Motor neuron (in vitro differentiated cells): Measurements from ENCODE around the gene ZBTB7C. TPM values are rescaled to one million over a fixed set of nuclear protein-coding genes. Genes with fewer than 3 reads are reported as not detected.

ENCODE experiments used
- ATAC-seq, 8 experiments: fragments of 200-7000 bp; cut with Tn5 transposase; replicated peaks in 6 of 8; 2 replicates each; pipeline ENCODE4 v1.8.0; 2021; ENCODE audit warnings: mild to moderate bottlenecking in 8 of 8, moderate library complexity in 8 of 8
- H3K27ac ChIP-seq, 2 donors: fragments of 250-450 bp; sonication (Bioruptor Pico); 2 replicates each; pipeline ENCODE4 v1.9.0; 2021; ENCODE audit warnings: antibody characterized with exemption in 2 of 2, mild to moderate bottlenecking in 2 of 2, moderate library complexity in 1 of 2
- H3K4me1 ChIP-seq, 2 donors: fragments of 250-450 bp; sonication (Bioruptor Pico); replicated peaks in 1 of 2; 2 replicates each; pipeline ENCODE4 v1.6.1; 2021; ENCODE audit warnings: antibody characterized with exemption in 2 of 2, mild to moderate bottlenecking in 2 of 2, moderate library complexity in 1 of 2
- H3K4me3 ChIP-seq, 5 donors: fragments of 250-450 bp; sonication (Bioruptor Pico); 2 replicates each; pipeline ENCODE4 v1.9.0; 2021; ENCODE audit warnings: antibody characterized with exemption in 5 of 5, mild to moderate bottlenecking in 5 of 5, moderate library complexity in 4 of 5
- WGBS, 10 experiments: fragments of 450-650 bp; shearing (Covaris generic); methylation state at CpG; one replicate each; pipeline ENCODE4 v1.0.0; 2022; 5-methylcytosine and 5-hydroxymethylcytosine counted together
- in situ Hi-C, 9 experiments: fragments of 400-800 bp; cut with MboI; loops; one replicate each; pipeline ENCODE4 v1.15.0; 2021; ENCODE audit warnings: low sequenced_read_pairs in 9 of 9, low pct_unique_long_range_greater_than_20kb in 2 of 9; ENCODE audit not compliant: unreplicated experiment in 9 of 9
- total RNA-seq, 8 experiments: library from RNA; unstranded; fragments of 300-600 nt; gene quantifications; 2 replicates each; pipeline versions ENCODE4 v1.2.3 to v1.2.4, GENCODE V29; 2022

ZBTB7C gene
- total RNA-seq, 8 experiments from 2014 or later = 0.36 to 11.2 (median 3.8) TPM

DNA sequence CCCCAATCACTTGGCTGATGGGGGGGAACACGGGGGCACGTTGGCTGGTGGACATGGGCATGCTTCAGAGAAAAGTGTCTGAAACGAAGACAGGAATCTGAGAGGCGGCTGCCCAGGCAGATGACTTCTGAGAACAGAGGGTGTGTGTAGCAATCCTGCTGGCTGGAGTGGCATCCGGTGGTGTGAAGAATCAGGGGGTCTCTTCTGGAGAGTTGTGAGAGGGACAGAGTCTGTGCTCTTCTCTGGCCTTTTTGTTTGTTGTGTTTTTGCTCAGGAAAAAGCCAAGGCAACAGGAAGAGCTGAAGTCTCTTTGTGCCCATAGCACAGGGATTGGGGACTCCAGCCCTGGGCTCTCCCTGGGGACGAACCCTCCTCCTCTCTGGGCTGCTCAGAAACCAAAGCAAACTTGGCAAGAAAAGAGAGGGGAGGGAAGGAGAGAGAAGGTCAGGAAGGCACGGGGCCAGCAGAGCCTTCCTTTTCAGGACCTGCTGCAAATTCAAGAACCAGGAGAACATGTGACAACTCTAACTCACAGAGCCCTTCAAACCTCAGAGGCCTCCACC, 381.7 kb downstream of the ZBTB7C start:
- WGBS, 10 experiments = 0 to 77% (median 36%) methylated on average over 1 to 7 of the region's 7 CpGs; no CpG with 5 or more reads in 1 of the 10 experiments
- Histone ChIP-seq H3K4me1 (peaks cover 31 to 35% of the 10 kb centered on the region in 2 donors), H3K4me3 (no peak overlapping the region), H3K27ac (no peak overlapping the region)
- ATAC-seq = peak in 3 of 8 experiments; percentile 1 to 38 (median 2)
- in situ Hi-C loops = loop anchor here in 3 of 9 experiments (10.0 to 25.0 kb wide), 4 partner anchors 185 to 417 kb away; no protein-coding TSS in a partner anchor

DNA sequence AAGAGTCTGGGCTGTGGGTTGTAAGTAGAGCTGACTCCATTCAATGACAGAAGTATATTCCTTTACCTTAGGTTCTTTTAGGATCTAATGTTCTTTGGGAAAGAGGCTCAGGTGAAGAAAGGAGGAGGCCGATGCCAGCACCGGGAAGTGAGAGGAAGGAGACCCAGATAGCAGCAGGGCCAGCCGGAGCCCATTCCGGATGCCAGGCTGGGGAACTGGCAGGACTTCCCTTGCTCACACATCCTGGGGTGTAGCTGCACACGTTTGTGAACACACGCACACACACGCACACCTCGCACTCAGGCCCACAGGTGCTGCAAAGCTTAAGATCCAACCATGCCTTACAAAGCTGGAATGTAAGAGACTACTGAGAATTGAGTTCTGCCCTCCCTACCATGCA, 383.0 kb downstream of the ZBTB7C start:
- H3K27ac ChIP-seq = no peak overlapping the region
- H3K4me3 ChIP-seq = no peak overlapping the region
- peaks cover 37 to 40% of the 10 kb centered on the region in 2 donors for H3K4me1 ChIP-seq
- ATAC-seq = no peak
- in situ Hi-C loops = loop anchor here in 3 of 9 experiments (10.0 to 25.0 kb wide), 4 partner anchors 186 to 419 kb away; no protein-coding TSS in a partner anchor
- 83 to 100% (median 93%) methylated on average over 1 to 6 of the region's 8 CpGs; no CpG with 5 or more reads in 6 of the 10 experiments for WGBS, 10 experiments

DNA sequence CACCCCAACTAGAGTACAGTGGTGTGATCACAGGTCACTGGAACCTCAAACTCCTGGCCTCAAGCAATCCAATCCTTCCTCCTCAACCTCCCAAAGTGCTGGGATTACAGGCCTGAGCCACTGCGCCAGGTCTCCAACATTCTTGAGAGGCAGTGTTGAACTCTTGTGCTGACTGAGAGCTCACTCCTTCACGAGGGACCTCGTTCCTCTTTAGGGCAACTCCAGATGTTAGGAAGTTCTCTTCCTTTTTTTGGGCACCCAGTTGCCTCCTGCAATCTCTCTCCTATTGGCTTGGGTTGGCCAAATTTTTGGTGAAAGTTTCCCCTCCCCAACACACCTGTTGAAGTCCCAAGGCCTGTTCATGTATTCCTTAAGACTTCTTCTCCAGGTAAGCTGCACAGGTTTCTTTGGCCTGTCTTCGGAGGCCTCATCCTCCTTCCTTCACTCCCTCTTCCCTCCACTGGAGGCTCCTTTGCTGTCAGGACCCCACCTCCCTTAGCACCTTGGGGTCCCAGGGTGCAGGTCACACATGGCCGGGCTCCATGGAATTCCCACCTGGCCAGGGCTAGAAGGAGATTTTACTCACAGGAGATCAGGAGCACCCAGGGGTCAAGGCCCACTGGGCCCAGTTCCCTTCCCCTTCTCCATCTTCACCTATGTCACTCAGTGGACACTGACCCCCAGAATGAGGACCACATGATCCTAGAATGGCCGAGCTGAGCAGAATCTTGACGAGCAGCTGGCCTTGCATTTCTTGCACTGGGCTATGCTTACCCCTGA, 384.1 kb downstream of the ZBTB7C start:
- no peak for ATAC-seq
- 50 to 100% (median 88%) methylated on average over 1 to 5 of the region's 7 CpGs; no CpG with 5 or more reads in 3 of the 10 experiments for WGBS, 10 experiments
- Histone ChIP-seq H3K4me1 (peaks cover 35 to 37% of the 10 kb centered on the region in 2 donors), H3K4me3 (no peak overlapping the region), H3K27ac (no peak overlapping the region)
- in situ Hi-C loops = loop anchor here in 3 of 9 experiments (10.0 to 25.0 kb wide), 5 partner anchors 187 to 420 kb away; no protein-coding TSS in a partner anchor

DNA sequence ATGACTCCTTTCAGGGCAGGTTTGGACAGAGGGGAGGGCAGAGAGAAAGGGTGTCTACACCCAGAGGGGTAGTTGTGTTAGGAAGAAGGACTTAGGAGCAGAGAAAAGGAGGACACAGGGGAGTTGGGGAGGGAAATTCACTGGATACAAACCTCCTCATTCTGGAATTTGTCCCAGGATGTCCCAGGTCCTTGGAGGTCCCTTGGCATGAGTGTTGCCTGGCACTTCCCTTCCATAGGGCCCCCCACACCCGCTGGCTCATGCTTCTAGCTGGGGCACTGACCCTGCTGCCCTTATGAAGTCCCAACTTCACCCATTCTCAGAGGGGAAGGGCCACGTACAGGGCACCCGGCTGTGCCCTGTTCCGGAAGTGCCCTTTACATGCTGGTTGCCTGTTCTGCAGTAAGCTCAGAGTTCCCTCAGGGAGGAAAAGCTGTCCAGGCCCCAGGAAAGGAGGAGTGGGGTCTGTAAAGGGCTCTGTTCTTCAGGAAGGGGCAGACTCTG, 385.1 kb downstream of the ZBTB7C start:
- no peak for ATAC-seq
- WGBS, 10 experiments = 40 to 100% (median 100%) methylated on average over 1 to 3 of the region's 4 CpGs; no CpG with 5 or more reads in 7 of the 10 experiments
- Histone ChIP-seq H3K4me1 (peaks cover 35 to 37% of the 10 kb centered on the region in 2 donors), H3K4me3 (no peak overlapping the region), H3K27ac (peak overlapping the region; percentile 89 to 92)
- in situ Hi-C loops = loop anchor here in 3 of 9 experiments (10.0 to 25.0 kb wide), 3 partner anchors 249 to 421 kb away; no protein-coding TSS in a partner anchor

DNA sequence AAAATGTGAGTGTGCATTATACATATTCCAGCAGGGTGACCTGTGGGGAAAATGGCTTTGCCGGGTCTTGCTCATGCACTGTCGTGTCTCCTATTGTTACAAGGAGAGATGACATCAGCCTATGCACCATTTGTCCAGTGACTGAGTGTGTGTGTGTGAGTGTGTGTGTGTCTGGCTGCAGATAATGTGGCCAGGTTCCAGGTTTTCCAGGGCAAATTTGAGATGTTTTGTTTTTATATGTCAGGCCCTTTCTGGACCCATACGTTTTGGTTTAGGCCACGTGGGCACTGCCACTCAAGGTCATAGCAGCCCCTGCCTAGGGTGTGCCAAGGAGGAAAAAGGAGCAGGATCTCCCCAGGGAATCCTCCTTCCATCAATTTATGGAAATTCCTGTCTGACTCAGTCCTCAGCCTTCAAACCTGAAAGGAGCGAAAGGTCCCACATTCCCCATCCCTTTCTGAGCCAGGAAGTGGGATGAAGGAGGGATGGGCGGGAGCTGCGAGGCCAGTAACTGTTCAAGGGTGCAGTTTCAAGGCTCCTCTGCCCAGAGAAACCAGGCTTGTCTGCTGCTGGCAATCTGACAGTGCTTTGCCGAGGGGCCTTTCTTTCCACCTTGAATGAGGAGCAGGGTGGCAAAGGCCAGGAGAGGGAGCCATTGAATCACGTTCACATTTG, 385.7 kb downstream of the ZBTB7C start:
- 4 to 40% (median 30%) methylated on average over 2 to 6 of the region's 9 CpGs; no CpG with 5 or more reads in 3 of the 10 experiments for WGBS, 10 experiments
- in situ Hi-C loops = loop anchor here in 3 of 9 experiments (10.0 to 25.0 kb wide), 3 partner anchors 249 to 421 kb away; no protein-coding TSS in a partner anchor
- peak overlapping the region; percentile 89 to 92 for H3K27ac ChIP-seq
- no peak overlapping the region for H3K4me3 ChIP-seq
- peaks cover 35 to 37% of the 10 kb centered on the region in 2 donors for H3K4me1 ChIP-seq
- peak; percentile 43 to 87 (median 80) for ATAC-seq

DNA sequence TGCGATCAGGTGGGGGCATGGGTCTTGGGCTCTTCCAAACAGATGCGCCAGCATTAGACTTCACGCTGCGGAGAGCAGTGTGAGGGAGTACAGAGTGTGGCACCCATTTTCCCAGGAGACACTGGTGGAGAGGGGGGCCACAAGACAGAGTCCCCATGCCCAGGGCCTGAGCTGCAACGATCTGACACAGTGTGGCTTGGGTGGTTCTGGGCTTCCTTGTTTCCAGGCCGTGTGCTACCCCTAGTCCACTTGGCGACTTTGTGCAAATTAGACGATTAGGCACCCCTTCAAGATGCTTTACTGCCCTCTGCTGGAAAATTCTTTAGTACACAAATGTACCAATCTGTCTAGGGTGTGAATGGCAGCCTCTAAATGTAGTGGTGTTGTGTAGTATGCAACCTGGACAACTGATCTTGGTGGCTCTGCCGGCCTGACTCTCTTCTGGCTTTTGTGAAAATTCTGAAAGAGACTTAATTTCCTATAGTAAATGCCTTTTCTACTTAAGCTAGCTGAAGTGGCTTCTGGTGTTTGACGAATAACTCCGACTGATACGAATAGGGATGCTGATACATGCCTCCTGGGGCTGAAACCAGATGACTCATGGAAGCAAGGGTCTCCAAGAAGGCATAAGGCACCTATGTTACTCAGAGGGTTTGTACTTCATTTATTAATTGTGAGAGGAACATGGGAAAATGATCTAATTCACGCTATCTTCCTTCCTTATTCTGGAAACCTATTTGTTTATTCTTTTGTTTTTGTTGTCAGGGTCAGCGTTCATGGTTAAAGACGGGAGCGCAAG, 386.5 kb downstream of the ZBTB7C start:
- in situ Hi-C loops = loop anchor here in 3 of 9 experiments (10.0 to 25.0 kb wide), 3 partner anchors 248 to 422 kb away; no protein-coding TSS in a partner anchor
- no peak overlapping the region for H3K4me3 ChIP-seq
- H3K27ac ChIP-seq = peak overlapping the region; percentile 89 to 92
- peaks cover 35% of the 10 kb centered on the region in 2 donors for H3K4me1 ChIP-seq
- 30 to 86% (median 61%) methylated on average over 2 to 13 of the region's 16 CpGs for WGBS, 10 experiments
- ATAC-seq = peak; percentile 31 to 88 (median 58)

DNA sequence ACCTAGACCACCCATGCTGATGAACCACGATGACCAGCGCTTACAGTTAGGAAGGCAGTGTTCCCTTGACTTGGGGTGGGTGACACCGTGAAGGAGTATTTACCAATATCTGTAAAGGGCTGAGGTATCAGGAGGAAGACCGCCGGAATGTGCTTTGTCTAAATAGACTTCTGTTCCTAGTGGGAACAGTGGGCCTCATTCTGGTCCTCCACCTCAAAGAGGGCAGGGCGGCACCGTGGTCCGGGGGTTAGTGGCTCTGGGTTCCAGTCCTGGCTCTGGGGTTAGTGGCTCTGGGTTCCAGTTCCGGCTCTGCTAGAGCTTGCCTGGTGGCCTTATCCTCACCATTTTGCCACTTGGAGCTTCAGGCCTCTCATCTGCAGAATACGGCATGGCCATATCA, 387.2 kb downstream of the ZBTB7C start:
- in situ Hi-C loops = loop anchor here in 3 of 9 experiments (10.0 to 25.0 kb wide), 3 partner anchors 247 to 423 kb away; no protein-coding TSS in a partner anchor
- WGBS, 10 experiments = 40 to 97% (median 80%) methylated on average over 1 to 9 of the region's 10 CpGs; no CpG with 5 or more reads in 5 of the 10 experiments

DNA sequence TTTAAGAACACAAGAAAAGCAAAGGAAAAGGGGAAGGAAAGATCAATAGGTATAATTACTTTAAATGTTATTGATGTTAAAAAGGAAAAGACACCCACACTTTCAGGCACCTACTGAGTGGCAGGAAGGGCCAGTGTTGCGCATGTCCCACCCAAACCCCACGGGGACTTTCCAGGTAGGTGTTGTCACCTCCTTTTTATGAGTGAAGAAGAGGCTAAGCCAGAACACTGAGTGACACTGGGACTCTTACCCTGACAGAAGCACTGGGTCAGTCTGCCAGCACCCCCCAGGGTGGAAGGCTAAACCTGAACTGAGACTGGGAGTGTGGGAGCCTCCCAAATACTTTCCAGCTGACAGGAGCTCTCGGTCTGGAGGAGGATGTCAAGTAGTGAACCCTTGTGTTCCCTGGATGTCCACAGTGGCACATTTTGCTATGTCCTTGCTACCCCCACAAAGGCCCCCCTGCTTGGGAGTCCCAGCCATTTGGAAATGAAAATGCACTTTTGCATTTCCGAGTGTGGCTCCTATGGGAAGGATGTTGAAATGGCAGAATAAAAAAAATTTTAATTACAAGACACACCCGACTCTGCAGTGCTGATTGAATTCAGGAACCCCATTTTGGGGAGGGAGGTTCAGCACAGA, 387.8 kb downstream of the ZBTB7C start:
- H3K4me1 ChIP-seq = peaks cover 29 to 31% of the 10 kb centered on the region in 2 donors
- no peak overlapping the region for H3K27ac ChIP-seq
- in situ Hi-C loops = loop anchor here in 3 of 9 experiments (10.0 to 25.0 kb wide), 3 partner anchors 247 to 423 kb away; no protein-coding TSS in a partner anchor
- WGBS, 10 experiments = 0 to 80% (median 44%) methylated on average over 1 to 4 of the region's 5 CpGs; no CpG with 5 or more reads in 4 of the 10 experiments
- ATAC-seq = no peak
- no peak overlapping the region for H3K4me3 ChIP-seq

More for the DNA sequence above, 387.2 kb downstream of the ZBTB7C start:
- ATAC-seq = no peak
- Histone ChIP-seq H3K4me1 (peaks cover 29 to 31% of the 10 kb centered on the region in 2 donors), H3K4me3 (no peak overlapping the region), H3K27ac (peak overlapping the region; percentile 89 to 92)

DNA sequence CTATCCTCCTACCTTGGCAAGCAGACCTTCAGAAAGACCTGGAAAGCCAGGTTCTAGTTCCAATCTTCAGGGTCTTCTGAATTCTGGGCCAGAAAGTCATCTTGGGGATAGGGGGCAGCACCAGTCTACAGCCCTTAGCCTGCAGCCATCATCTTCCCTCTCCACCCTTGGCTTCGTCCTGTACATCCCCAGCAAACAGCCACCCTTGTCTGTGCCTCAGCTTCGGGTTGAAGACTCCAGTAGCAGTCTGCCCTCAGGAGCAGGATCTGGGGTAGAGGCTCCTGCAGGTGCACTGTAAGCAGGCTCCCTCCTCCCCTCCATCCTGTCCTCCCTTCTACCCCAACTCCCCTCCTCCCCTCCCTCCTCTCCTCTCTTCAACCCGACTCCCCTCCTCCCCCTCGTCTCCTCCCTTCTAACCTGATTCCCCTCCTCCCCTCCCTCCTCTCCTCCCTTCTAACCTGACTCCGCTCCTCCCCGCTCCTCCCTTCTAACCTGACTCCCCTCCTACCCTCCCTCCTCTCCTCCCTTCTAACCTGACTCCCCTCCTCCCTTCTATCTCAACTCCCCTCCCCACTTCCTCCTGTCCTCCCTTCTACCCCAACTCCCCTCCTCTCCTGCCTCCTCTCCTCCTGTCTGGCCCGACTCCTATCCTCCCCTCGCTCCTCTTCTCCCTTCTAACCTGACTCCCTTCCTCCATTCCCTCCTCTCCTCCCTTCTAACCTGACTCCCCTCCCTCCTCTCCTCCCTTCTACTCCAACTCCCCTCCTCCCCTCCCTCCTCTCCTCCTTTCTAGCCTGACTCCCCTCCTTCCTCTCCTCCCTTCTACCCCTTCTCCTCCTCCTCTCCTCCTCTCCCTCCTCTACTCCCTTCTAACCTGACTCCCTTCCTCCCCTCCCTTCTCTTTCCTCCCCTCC, 388.6 kb downstream of the ZBTB7C start:
- H3K4me3 ChIP-seq = no peak overlapping the region
- H3K27ac ChIP-seq = no peak overlapping the region
- in situ Hi-C loops = loop anchor here in 3 of 9 experiments (10.0 to 25.0 kb wide), 3 partner anchors 246 to 424 kb away; no protein-coding TSS in a partner anchor
- WGBS, 10 experiments = 50 to 100% methylated on average over 1 of the region's 8 CpGs; no CpG with 5 or more reads in 8 of the 10 experiments
- no peak for ATAC-seq
- H3K4me1 ChIP-seq = peaks cover 29 to 31% of the 10 kb centered on the region in 2 donors

DNA sequence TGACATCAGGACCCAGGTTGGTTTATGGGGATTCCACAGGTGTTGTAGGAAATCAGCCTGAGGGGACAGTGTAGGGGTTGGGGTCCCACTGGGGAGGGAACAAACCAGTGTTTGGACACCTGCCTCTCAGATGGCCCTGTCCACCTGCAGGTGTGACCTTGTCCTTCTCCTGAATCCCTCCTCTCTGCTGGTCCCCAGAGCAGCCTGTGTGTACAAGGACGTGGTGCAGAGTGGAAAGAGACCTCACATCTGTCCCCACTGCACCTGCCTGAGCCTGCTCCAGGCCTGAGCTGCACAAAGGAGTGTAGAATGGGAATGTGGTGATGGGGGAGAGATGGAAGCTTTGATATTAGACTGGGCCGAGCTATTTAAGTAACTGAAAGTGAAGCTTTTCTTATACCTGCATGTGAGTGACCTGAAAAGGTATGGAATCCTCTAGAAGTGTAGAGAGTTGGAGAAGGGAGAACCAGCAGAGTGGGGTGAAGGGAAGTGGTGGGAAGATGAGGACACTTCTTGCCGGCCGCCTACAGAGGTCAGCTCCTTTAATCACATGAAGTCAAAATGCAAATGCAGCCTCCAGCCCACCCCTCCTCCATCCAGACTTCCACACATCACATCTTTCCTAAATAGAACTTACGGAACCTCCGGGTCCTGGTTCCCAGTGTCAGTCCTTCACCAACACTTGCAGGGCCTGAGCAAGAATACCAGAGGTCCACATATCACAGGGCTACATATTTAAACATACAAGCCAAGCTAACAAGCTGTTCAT, 389.4 kb downstream of the ZBTB7C start:
- Histone ChIP-seq H3K27ac (no peak overlapping the region), H3K4me1 (peaks cover 29 to 30% of the 10 kb centered on the region in 2 donors), H3K4me3 (no peak overlapping the region)
- no peak for ATAC-seq
- in situ Hi-C loops = loop anchor here in 3 of 9 experiments (10.0 to 25.0 kb wide), 3 partner anchors 245 to 425 kb away; no protein-coding TSS in a partner anchor
- WGBS, 10 experiments = 37 to 100% (median 78%) methylated on average over 1 to 4 of the region's 6 CpGs; no CpG with 5 or more reads in 4 of the 10 experiments
